GM21367 (cell line): ENCODE measurements around the gene CRELD2.

Experiments used
- ATAC-seq: cut with Tn5 transposase; IDR thresholded peaks from one replicate; pipeline ENCODE4 v1.9.1; 2021; ENCODE audit not compliant: unreplicated experiment

Gene CRELD2

GRCh38 chr22:49887064-49887451 is 31.4 kb upstream of the CRELD2 start:
- no peak for ATAC-seq

GRCh38 chr22:49887702-49888101 is 30.7 kb upstream of the CRELD2 start:
- ATAC-seq, result no peak

GRCh38 chr22:49889071-49889470 is 29.4 kb upstream of the CRELD2 start:
- ATAC-seq, result no peak

GRCh38 chr22:49892226-49892899 is 26.1 kb upstream of the CRELD2 start:
- no peak for ATAC-seq

DNA sequence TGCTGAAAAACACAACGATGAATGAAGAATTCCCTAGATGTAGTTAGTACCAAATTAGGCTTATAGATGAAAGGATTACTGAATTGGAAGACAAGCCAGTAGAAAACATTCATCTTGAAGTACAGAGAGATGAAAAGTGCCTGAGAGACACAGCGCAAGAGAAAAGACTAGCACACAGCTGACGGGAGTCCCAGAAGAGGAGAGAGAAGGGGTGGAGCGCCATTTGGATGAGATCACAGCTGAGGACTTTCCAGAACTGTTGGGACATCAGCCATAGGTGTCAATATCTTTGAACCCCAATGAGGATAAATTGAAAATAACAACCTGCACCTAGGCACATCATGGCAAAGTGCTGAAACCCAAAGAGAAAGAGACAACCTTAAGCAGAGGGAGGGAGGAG is 25.4 kb upstream of the CRELD2 start:
- no peak for ATAC-seq

DNA sequence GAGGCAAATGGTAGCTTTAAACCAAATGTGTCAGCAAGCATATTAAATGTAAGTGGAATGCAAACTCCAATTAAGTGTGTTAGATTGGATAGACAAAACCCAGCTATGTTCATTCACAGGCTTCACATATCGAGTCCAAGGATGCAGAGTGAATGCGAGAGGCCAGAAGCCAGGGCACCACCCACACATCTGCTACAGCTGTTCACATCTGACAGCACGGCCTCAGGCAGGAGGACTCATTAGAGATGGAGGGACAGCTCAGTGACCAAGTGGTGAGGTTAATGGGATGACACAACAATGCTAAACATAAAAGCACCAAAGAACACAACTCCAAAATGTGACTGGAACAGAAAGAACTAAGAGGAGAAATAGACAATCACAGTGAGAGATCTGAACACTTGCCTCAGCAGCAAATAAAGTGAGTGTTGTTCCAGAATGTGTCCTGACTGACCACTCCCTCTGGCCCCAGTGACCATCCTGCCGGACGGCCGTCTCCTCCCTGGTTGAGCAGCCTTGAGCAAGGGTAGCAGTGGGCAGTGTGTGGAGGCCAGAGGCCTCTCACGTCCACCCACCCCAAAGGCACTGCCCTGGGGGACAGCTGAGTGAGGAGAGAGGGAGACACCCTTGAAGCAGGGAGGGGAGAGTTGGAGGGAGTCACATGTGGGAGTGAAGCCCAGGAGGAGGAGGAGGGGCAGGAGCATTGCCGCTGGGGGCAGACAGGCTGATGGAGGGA is 23.9 kb upstream of the CRELD2 start:
- ATAC-seq, result no peak

GRCh38 chr22:49896201-49896600 is 22.2 kb upstream of the CRELD2 start:
- ATAC-seq, result no peak

GRCh38 chr22:49897015-49897684 is 21.3 kb upstream of the CRELD2 start:
- no peak for ATAC-seq

DNA sequence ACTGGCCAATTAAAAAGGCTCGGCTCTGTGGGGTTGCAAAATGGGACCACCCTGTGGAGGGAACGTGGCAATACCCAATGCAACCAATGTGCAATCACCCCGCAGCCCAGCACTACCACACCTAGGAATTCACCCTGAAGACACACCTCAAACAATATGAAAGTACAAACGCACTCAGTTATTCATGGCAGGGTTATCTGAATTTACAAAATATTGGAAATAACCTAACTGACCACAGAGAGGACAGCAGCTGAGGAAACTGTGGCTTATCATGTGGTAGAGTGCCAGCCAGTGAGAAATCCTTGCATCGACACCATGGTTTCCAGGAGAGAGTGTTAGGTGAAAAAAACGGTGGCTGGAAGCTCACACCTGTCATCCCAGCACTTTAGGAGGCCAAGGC is 18.9 kb upstream of the CRELD2 start:
- ATAC-seq, result no peak

- no peak for ATAC-seq
These were observed 17.8 kb upstream of the CRELD2 start for GRCh38 chr22:49900441-49901230.

- no peak for ATAC-seq
These were observed 17.0 kb upstream of the CRELD2 start for GRCh38 chr22:49901457-49901856.

GRCh38 chr22:49903322-49904039 is 15.0 kb upstream of the CRELD2 start:
- no peak for ATAC-seq

- no peak for ATAC-seq
These were observed 14.4 kb upstream of the CRELD2 start for GRCh38 chr22:49904040-49904369.

DNA sequence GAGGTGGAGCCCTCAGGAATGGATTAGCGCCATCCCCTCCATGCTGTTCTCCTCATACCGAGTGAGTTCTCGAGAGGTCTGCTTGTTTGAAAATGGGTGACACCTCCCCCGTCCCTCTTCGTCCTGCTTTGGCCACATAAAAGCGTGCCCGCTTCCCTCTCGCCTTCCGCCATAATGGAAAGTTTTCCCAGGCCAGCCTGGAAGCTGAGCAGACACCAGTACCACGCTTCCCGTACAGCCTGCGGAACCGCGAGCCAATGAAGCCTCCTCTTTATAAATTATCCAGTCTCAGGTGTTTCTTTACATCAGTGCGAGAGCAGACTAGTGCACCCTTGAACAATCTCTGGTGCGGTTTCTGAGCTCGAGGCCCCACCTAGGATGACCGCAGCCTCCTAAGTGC is 13.0 kb upstream of the CRELD2 start:
- ATAC-seq, result no peak

GRCh38 chr22:49906071-49906798 is 12.2 kb upstream of the CRELD2 start:
- no peak for ATAC-seq

- ATAC-seq, result no peak
These were observed 11.6 kb upstream of the CRELD2 start for GRCh38 chr22:49906799-49907290.

DNA sequence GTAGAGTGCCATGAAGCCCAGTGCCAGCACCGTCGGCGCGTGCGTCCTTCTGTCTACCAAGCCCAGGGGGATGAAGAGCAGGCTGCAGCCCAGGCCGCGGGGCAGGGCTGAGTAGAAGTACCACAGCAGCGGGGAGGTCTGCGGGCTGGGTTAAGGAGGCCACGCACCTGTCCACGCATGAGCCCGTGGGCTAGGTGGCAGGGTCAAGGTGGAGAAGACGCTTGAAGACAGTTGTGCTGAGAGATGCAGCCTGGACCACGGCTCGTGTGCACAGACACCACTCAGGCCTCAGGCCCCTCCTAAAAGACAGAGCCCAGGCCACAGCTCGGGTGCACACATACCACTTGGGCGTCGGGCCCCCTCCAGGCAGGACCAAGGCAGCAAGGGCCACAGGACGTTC is 10.6 kb upstream of the CRELD2 start:
- no peak for ATAC-seq

DNA sequence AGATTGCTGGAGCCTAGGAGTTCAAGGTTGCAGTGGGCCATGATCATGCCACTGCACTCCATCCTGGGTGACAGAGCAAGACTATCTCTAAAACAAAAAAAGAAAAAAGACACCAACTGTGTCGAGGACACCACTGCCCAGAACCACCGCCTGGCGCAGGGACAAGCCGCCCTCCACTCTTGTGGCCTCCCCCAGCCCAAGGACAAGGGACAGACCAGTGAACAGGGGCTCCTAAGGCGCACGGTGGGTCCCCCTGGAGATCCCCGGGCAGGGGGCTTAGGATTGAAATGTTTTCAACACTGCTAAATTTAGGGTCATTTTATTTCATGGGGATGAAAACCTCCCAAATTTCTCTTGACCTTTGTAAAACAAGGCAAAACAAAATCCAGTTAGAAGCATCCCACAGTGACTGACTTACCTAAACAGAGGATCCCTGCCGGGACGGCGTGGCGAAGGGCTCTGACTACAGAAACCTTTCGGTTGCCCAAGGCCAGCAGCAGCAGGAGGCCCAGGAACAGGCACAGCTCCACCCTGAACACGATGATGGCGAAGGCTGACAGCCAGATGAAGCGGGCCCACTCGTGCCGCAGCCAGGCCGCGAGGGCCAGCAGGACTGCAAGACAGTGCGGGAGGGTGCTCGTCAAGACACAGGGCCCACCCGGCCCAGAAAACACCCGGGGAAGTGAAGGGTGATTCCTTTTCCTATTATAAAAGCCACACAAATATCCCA is 8.8 kb upstream of the CRELD2 start:
- ATAC-seq, result no peak
